Measurements from ENCODE around the gene TBC1D32.

The TBC1D32 gene

DNA sequence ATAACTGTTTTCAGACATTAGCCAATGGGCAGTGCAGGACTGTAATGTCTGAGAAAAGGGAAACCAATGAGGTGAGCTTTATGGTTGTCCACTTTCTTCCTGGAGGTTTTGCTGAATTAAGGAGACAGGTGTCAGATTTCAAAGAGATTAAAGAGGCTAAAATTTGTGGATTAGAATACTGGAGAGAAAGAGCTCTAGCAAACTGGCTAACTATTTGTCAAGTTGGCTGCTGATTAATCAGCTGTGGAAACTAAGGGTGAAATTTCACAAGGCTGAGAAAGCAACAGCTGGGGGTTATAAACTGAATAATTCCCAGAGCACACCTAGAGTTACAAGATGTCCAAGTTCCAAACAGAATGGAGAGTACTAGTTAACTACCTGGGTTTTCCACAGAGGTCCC lies 198.9 kb downstream of the TBC1D32 start:
- TF ChIP-seq, protein P1, sequence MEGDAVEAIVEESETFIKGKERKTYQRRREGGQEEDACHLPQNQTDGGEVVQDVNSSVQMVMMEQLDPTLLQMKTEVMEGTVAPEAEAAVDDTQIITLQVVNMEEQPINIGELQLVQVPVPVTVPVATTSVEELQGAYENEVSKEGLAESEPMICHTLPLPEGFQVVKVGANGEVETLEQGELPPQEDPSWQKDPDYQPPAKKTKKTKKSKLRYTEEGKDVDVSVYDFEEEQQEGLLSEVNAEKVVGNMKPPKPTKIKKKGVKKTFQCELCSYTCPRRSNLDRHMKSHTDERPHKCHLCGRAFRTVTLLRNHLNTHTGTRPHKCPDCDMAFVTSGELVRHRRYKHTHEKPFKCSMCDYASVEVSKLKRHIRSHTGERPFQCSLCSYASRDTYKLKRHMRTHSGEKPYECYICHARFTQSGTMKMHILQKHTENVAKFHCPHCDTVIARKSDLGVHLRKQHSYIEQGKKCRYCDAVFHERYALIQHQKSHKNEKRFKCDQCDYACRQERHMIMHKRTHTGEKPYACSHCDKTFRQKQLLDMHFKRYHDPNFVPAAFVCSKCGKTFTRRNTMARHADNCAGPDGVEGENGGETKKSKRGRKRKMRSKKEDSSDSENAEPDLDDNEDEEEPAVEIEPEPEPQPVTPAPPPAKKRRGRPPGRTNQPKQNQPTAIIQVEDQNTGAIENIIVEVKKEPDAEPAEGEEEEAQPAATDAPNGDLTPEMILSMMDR (IDR thresholded peaks at IDR 0.05; ENCODE audit: low read depth, low read length, missing control alignments), result no peak
- no peak overlapping the region for H3K4me3 ChIP-seq (ENCODE audit: low read depth, low read length)
- no peak for DNase-seq (ENCODE audit: low read depth)

DNA sequence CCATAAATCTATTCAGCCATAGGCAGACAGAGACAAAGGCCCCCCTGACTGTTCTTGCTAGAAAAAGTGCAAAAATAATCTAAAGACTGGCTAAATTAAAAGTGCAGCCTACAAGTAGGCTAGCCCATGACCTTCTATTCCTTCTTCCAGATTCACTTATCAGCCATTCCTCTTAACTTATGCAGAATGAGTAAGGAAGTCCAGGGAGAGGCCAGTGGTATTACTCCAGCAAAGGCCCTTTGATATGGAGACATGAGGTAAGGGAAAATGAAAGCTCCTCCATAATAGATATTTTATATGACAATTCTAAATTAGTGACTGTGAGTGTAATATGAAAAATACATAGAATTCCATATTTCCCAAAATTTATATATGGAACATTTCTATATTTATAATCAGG lies 199.4 kb downstream of the TBC1D32 start:
- TF ChIP-seq, protein P1 (IDR thresholded peaks at IDR 0.05; ENCODE audit: low read depth, low read length, missing control alignments), result no peak
- H3K4me3 ChIP-seq (ENCODE audit: low read depth, low read length), result no peak overlapping the region
- no peak for DNase-seq (ENCODE audit: low read depth)

DNA sequence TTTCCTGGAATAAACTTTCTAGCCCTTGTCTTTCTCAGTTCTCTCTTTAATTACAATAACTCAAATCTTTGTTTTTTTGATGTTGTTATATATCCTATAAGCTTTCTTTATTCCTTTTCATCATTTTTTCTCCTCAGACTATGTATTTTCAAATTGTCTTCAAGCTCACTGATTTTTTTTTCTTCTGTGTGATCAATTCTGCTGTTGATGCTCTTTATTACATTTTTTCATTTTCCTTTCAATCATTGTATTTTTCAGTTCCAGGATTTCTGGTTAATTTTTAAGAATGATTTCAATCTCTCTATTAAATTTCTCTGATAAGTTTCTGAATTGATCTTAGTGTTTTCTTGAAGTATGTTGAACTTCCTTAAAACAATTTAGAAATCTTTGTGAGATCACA lies 209.7 kb downstream of the TBC1D32 start:
- TF ChIP-seq, protein P1 (IDR thresholded peaks at IDR 0.05; ENCODE audit: low read depth, low read length, missing control alignments), result no peak
- no peak for DNase-seq (ENCODE audit: low read depth)
- H3K4me3 ChIP-seq (ENCODE audit: low read depth, low read length), result no peak overlapping the region

DNA sequence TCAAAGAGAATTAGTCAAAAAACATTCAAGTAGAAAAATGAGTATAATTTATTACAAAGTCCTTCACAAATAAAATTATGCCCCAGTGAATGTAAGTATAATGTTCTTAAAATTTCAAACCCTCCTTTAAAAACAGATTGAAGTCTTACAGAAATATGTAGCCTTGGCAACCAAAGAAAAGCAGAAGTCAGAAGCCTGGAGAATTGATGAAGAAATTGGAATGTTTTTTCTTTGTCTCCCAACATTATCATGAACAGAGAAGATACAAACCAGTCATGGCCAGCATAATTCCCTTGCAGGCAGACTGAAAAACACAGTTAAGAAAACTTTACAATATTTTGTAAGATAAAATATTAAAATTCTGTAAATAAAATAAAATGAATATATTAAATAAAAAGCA lies 221.9 kb downstream of the TBC1D32 start:
- DNase-seq (ENCODE audit: low read depth), result no peak
- TF ChIP-seq, protein P1 (IDR thresholded peaks at IDR 0.05; ENCODE audit: low read depth, low read length, missing control alignments), result no peak

DNA sequence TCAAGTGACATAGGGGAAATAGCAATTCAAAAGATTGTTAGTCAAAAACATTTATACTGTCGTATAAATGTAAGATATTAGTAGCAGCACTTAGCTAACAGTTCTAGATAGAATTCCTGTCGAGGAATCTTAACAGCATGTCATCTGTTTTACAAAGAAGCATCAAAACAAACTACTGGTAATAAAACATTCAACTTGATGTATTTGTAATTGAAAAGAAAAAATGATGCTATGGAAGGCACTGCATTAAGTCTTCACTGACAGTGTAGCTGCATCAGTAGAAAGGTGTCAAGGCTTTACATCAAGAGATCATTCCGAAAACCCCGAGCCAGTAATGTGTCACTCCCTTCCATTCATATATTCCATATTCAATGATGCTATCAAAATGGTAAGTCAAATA lies 223.5 kb downstream of the TBC1D32 start:
- TF ChIP-seq, protein P1 (IDR thresholded peaks at IDR 0.05; ENCODE audit: low read depth, low read length, missing control alignments), result no peak
- no peak for DNase-seq (ENCODE audit: low read depth)
- H3K4me3 ChIP-seq (ENCODE audit: low read depth, low read length), result no peak overlapping the region

More for the DNA sequence above, 221.9 kb downstream of the TBC1D32 start:
- H3K4me3 ChIP-seq (ENCODE audit: low read depth, low read length), result no peak overlapping the region

DNA sequence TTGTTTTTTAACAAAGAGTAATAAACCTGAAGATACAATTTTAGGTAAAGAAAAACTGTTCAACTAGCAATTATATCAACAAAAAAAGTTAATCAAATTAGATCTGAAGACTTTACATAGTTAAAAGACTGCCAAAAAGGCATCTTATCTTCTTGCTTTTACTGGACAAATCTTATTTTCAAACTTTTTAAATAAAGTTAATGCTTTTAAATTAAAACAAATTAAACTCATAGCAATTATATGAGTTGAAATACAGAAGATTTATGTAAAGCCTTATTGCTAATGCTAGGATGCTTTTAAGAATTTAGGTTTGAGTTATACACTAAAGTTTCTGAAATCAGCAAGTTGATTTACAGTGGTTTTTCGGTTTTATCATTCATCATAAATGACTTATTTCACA lies 227.3 kb downstream of the TBC1D32 start:
- TF ChIP-seq, protein P1 (IDR thresholded peaks at IDR 0.05; ENCODE audit: low read depth, low read length, missing control alignments), result no peak
- DNase-seq (ENCODE audit: low read depth), result no peak
- H3K4me3 ChIP-seq (ENCODE audit: low read depth, low read length), result no peak overlapping the region

DNA sequence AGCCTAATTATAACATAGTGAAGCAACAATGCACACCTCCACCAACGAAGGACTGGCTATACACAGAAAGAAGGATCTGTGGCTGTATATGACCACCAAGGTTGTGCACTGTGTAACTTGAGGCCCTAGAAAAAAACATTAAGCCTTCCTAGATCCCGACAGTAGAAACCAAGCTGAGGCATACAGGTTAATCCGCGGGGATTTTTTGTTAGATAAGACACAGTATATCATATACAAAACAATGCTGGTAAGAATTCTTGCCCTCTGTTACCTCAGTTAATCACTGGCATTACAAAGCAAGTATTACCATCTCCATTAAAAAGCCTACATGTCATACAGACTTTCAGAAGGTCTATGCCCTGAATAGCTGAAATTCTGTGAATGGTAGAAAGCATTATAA lies 228.8 kb downstream of the TBC1D32 start:
- DNase-seq (ENCODE audit: low read depth), result no peak
- no peak overlapping the region for H3K4me3 ChIP-seq (ENCODE audit: low read depth, low read length)
- TF ChIP-seq, protein P1 (IDR thresholded peaks at IDR 0.05; ENCODE audit: low read depth, low read length, missing control alignments), result no peak

All from GM12864 (cell line).